ENCODE results near the gene CFAP43. TPM values are rescaled to one million over a fixed set of nuclear protein-coding genes. Genes with fewer than 3 reads are reported as not detected.

Gene CFAP43
- total RNA-seq, 2 experiments from 2014 or later, result not detected

- ChIA-PET POLR2A (no interaction called here), CTCF (ENCODE audit: unreplicated experiment) (no interaction called here)
- BruUV-seq (replicated peaks), result no TSS peak
- H3K36me3 ChIP-seq (ENCODE audit: insufficient read depth, low read length), result no peaks in the 10 kb centered on the region
- intact Hi-C loops (cut with micrococcal nuclease; ENCODE audit: unreplicated experiment), result no loop called here
- no peaks in the 10 kb centered on the region for H3K9me2 ChIP-seq (ENCODE audit: insufficient read depth, low read length)
- no peak for DNase-seq (ENCODE audit: low spot score)
- no peak overlapping the region for H2AFZ ChIP-seq (ENCODE audit: low read length)
- no peak for TF ChIP-seq CTCF (conservative IDR thresholded peaks at IDR 0.05; ENCODE audit: low read length)
- TF ChIP-seq EZH2phosphoT487 (IDR thresholded peaks at IDR 0.05; ENCODE audit: borderline replicate concordance, low read depth, low read length), result no peak
- no peak overlapping the region for H3K27ac ChIP-seq (ENCODE audit: low read depth, low read length, poor library complexity, severe bottlenecking)
- H4K20me1 ChIP-seq (ENCODE audit: insufficient read depth, low read length), result no peaks in the 10 kb centered on the region
- H3K79me2 ChIP-seq (ENCODE audit: insufficient read depth, low read depth, low read length), result no peaks in the 10 kb centered on the region
- H3K4me2 ChIP-seq (ENCODE audit: low read length), result no peak overlapping the region
- H3K4me3 ChIP-seq (ENCODE audit: low read depth, low read length, poor library complexity, severe bottlenecking), result no peak overlapping the region
- peaks cover 15% of the 10 kb centered on the region; the same call in 1 of the 2 replicates for H3K9me3 ChIP-seq (ENCODE audit: low read length)
- H3K4me1 ChIP-seq (ENCODE audit: insufficient read depth, low read length, poor library complexity, severe bottlenecking), result no peaks in the 10 kb centered on the region
Measured at GRCh38 chr10:104150139-104150538, 82.0 kb downstream of the CFAP43 start.

- no peak for DNase-seq (ENCODE audit: low spot score)
- Histone ChIP-seq H3K4me1 (ENCODE audit: insufficient read depth, low read length, poor library complexity, severe bottlenecking) (peaks cover 5% of the 10 kb centered on the region), H4K20me1 (ENCODE audit: insufficient read depth, low read length) (no peaks in the 10 kb centered on the region), H3K9me2 (ENCODE audit: insufficient read depth, low read length) (no peaks in the 10 kb centered on the region), H3K4me2 (ENCODE audit: low read length) (no peak overlapping the region), H3K27ac (ENCODE audit: low read depth, low read length, poor library complexity, severe bottlenecking) (no peak overlapping the region), H3K36me3 (ENCODE audit: insufficient read depth, low read length) (no peaks in the 10 kb centered on the region), H3K9me3 (ENCODE audit: low read length) (peaks cover 4% of the 10 kb centered on the region; the same call in 1 of the 2 replicates), H3K4me3 (ENCODE audit: low read depth, low read length, poor library complexity, severe bottlenecking) (no peak overlapping the region), H2AFZ (ENCODE audit: low read length) (no peak overlapping the region), H3K79me2 (ENCODE audit: insufficient read depth, low read depth, low read length) (no peaks in the 10 kb centered on the region)
- TF ChIP-seq CTCF (conservative IDR thresholded peaks at IDR 0.05; ENCODE audit: low read length) (no peak), EZH2phosphoT487 (IDR thresholded peaks at IDR 0.05; ENCODE audit: borderline replicate concordance, low read depth, low read length) (no peak)
- no TSS peak for BruUV-seq (replicated peaks)
- ChIA-PET CTCF (ENCODE audit: unreplicated experiment) (no interaction called here), POLR2A (interaction anchor here (2.4 kb wide), 1 partner anchor 19 kb away, joined by 7 read pairs; no protein-coding TSS in a partner anchor)
- intact Hi-C loops (cut with micrococcal nuclease; ENCODE audit: unreplicated experiment), result no loop called here
Measured at GRCh38 chr10:104146882-104147281, 85.3 kb downstream of the CFAP43 start.

GRCh38 chr10:104144931-104145330, 87.2 kb downstream of the CFAP43 start:
- intact Hi-C loops (cut with micrococcal nuclease; ENCODE audit: unreplicated experiment), result no loop called here
- ChIA-PET POLR2A (interaction anchor here (0.9 kb wide), 1 partner anchor 13 kb away, joined by 3 read pairs; no protein-coding TSS in a partner anchor), CTCF (ENCODE audit: unreplicated experiment) (no interaction called here)
- Histone ChIP-seq H4K20me1 (ENCODE audit: insufficient read depth, low read length) (no peaks in the 10 kb centered on the region), H3K79me2 (ENCODE audit: insufficient read depth, low read depth, low read length) (no peaks in the 10 kb centered on the region), H3K27ac (ENCODE audit: low read depth, low read length, poor library complexity, severe bottlenecking) (no peak overlapping the region), H3K4me1 (ENCODE audit: insufficient read depth, low read length, poor library complexity, severe bottlenecking) (peaks cover 5% of the 10 kb centered on the region), H3K4me2 (ENCODE audit: low read length) (no peak overlapping the region), H3K9me3 (ENCODE audit: low read length) (no peaks in the 10 kb centered on the region), H3K36me3 (ENCODE audit: insufficient read depth, low read length) (no peaks in the 10 kb centered on the region), H3K9me2 (ENCODE audit: insufficient read depth, low read length) (no peaks in the 10 kb centered on the region), H3K4me3 (ENCODE audit: low read depth, low read length, poor library complexity, severe bottlenecking) (no peak overlapping the region), H2AFZ (ENCODE audit: low read length) (no peak overlapping the region)
- TF ChIP-seq EZH2phosphoT487 (IDR thresholded peaks at IDR 0.05; ENCODE audit: borderline replicate concordance, low read depth, low read length) (no peak), CTCF (conservative IDR thresholded peaks at IDR 0.05; ENCODE audit: low read length) (no peak)
- no peak for DNase-seq (ENCODE audit: low spot score)
- BruUV-seq (replicated peaks), result no TSS peak

Measured in OCI-LY7 (cell line).